Measurements from ENCODE around the gene PPL. TPM values are rescaled to one million over a fixed set of nuclear protein-coding genes. Genes with fewer than 3 reads are reported as not detected.

Gene PPL
- total and polyA plus RNA-seq, 2 donors (not counting 3 experiments of a cell fraction or from before 2014, with no cell fraction given), result 0.07 to 0.20 TPM

DNA sequence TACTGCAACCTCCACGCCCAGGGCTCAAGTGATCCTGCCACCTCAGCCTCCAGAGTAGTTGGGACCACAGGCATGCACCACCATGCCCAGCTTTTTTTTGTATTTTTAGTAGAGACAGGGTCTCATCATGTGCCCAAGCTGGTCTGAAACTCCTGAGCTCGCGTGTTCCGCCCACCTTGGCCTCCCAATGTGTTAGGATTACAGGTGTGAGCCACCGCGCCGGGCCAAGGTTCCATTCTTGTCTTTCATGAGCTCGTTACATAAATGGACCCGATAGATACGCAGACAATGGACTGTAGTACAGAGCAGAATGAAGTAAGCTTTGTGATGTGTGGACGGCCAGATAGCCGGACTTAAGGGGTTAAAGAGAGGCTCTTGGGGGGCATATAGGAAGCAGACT is 70.4 kb downstream of the PPL start:
- Histone ChIP-seq H3K9me1 (replicated peaks; ENCODE audit: control insufficient read depth, extremely low read depth, insufficient read depth, low read length) (no peaks in the 10 kb centered on the region), H3K9ac (replicated peaks; ENCODE audit: extremely low read depth, insufficient read depth, low read length) (no peak overlapping the region), H3K4me1 (ENCODE audit: control insufficient read depth, extremely low read depth, insufficient read depth, low read length) (no peaks in the 10 kb centered on the region), H3K9me3 (replicated peaks; ENCODE audit: control insufficient read depth, insufficient read depth, low read length) (no peaks in the 10 kb centered on the region), H3K36me3 (ENCODE audit: control insufficient read depth in 2 of 2, extremely low read depth in 1 of 2, insufficient read depth in 2 of 2, low read length in 2 of 2) (peaks cover 3 to 20% of the 10 kb centered on the region in 2 experiments), H3K79me2 (ENCODE audit: control insufficient read depth, insufficient read depth, low read length) (peaks cover 76% of the 10 kb centered on the region), H4K20me1 (replicated peaks; ENCODE audit: control insufficient read depth, extremely low read depth, insufficient read depth, low read length) (no peaks in the 10 kb centered on the region), H3K4me3 (replicated peaks in 1 of 3; ENCODE audit: insufficient read depth in 1 of 3, low read depth in 1 of 3, low read length in 3 of 3) (no peak overlapping the region), H3K27ac (ENCODE audit: insufficient read depth, low read depth, low read length) (no peak overlapping the region), H3K27me3 (ENCODE audit: control insufficient read depth in 2 of 2, insufficient read depth in 2 of 2, low read length in 2 of 2) (no peaks in the 10 kb centered on the region), H2AFZ (ENCODE audit: low read depth, low read length) (no peak overlapping the region), H3K4me2 (ENCODE audit: insufficient read depth, low read length) (no peak overlapping the region)
- no peak for FAIRE-seq
- TF ChIP-seq POLR2AphosphoS5 (IDR thresholded peaks at IDR 0.05; ENCODE audit: insufficient read depth, low read depth, low read length) (no peak), POLR2A (IDR thresholded peaks at IDR 0.05; ENCODE audit: low read depth, low read length) (no peak)
- no TSS peak for BruUV-seq (replicated peaks)
- no peak for DNase-seq (ENCODE audit: low read depth, low spot score)
- POLR2A ChIA-PET, result no interaction called here
- CTCF ChIA-PET, result no interaction called here
- dilution Hi-C loops (cut with MboI; ENCODE audit: extremely low pct_ligation_motif_present, low sequenced_read_pairs) (no loop called here), intact Hi-C loops (cut with micrococcal nuclease) (no loop called here)

DNA sequence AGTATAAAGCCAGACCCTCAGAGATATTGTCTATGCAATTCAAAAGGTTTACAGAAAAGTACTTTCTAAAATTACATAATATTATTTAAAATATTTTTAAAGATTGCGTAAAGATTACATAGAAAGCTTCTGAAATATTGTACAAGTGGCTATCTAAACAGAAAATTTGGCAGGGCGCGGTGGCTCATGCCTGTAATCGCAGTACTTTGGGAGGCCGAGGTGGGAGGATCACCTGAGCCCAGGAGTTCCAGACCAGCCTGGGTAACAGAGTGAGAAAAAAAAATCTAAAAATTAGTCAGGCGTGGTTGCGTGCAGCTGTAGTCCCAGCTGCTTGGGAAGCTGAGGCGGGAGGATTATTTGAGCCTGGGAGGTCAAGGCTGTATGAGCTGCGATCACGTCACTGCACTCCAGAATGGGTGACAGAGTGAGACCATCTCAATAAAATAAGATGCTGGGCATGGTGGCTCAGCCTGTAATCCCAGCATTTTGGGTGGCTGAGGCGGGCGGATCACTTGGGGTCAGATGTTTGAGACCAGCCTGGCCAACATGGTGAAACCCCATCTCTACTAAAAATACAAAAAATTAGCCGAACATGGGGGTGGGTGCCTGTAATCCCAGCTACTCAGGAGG is 71.6 kb downstream of the PPL start:
- Histone ChIP-seq H3K9me3 (replicated peaks; ENCODE audit: control insufficient read depth, insufficient read depth, low read length) (no peaks in the 10 kb centered on the region), H3K4me3 (replicated peaks in 1 of 3; ENCODE audit: insufficient read depth in 1 of 3, low read depth in 1 of 3, low read length in 3 of 3) (no peak overlapping the region), H3K9me1 (replicated peaks; ENCODE audit: control insufficient read depth, extremely low read depth, insufficient read depth, low read length) (no peaks in the 10 kb centered on the region), H3K36me3 (ENCODE audit: control insufficient read depth in 2 of 2, extremely low read depth in 1 of 2, insufficient read depth in 2 of 2, low read length in 2 of 2) (peaks cover 6 to 21% of the 10 kb centered on the region in 2 experiments), H3K27ac (ENCODE audit: insufficient read depth, low read depth, low read length) (no peak overlapping the region), H2AFZ (ENCODE audit: low read depth, low read length) (no peak overlapping the region), H4K20me1 (replicated peaks; ENCODE audit: control insufficient read depth, extremely low read depth, insufficient read depth, low read length) (no peaks in the 10 kb centered on the region), H3K79me2 (ENCODE audit: control insufficient read depth, insufficient read depth, low read length) (peaks cover 88% of the 10 kb centered on the region), H3K4me1 (ENCODE audit: control insufficient read depth, extremely low read depth, insufficient read depth, low read length) (peaks cover 3% of the 10 kb centered on the region), H3K4me2 (ENCODE audit: insufficient read depth, low read length) (no peak overlapping the region), H3K9ac (replicated peaks; ENCODE audit: extremely low read depth, insufficient read depth, low read length) (no peak overlapping the region), H3K27me3 (ENCODE audit: control insufficient read depth in 2 of 2, insufficient read depth in 2 of 2, low read length in 2 of 2) (no peaks in the 10 kb centered on the region)
- dilution Hi-C loops (cut with MboI; ENCODE audit: extremely low pct_ligation_motif_present, low sequenced_read_pairs) (no loop called here), intact Hi-C loops (cut with micrococcal nuclease) (no loop called here)
- no TSS peak for BruUV-seq (replicated peaks)
- CTCF ChIA-PET, result interaction anchor here (1.1 to 1.3 kb wide), 2 partner anchors 13 to 91 kb away, joined by 3 to 4 read pairs; no protein-coding TSS in a partner anchor
- no peak for DNase-seq (ENCODE audit: low read depth, low spot score)
- POLR2A ChIA-PET, result no interaction called here
- FAIRE-seq, result no peak
- TF ChIP-seq JUN (IDR thresholded peaks at IDR 0.05; ENCODE audit: borderline replicate concordance, insufficient read depth, insufficient read length, low read depth), result no peak
- TF ChIP-seq, protein P1, sequence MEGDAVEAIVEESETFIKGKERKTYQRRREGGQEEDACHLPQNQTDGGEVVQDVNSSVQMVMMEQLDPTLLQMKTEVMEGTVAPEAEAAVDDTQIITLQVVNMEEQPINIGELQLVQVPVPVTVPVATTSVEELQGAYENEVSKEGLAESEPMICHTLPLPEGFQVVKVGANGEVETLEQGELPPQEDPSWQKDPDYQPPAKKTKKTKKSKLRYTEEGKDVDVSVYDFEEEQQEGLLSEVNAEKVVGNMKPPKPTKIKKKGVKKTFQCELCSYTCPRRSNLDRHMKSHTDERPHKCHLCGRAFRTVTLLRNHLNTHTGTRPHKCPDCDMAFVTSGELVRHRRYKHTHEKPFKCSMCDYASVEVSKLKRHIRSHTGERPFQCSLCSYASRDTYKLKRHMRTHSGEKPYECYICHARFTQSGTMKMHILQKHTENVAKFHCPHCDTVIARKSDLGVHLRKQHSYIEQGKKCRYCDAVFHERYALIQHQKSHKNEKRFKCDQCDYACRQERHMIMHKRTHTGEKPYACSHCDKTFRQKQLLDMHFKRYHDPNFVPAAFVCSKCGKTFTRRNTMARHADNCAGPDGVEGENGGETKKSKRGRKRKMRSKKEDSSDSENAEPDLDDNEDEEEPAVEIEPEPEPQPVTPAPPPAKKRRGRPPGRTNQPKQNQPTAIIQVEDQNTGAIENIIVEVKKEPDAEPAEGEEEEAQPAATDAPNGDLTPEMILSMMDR (IDR thresholded peaks at IDR 0.05; ENCODE audit: extremely low read depth in 1 of 2, insufficient read depth in 1 of 2, low read depth in 1 of 2, low read length in 2 of 2), result no peak
